IPS-18c (cell line): ENCODE measurements around the gene OTUB2.
"Not testable (repeated sequence)": the region's sequence is repeated elsewhere in the genome, so short reads cannot be mapped to it uniquely, and the experiment has no call there.

Experiments
- H3K4me3 ChIP-seq: 2 replicates; pipeline ENCODE4 v1.7.0; 2013; ENCODE audit warnings: low read depth, mild to moderate bottlenecking, low read length, moderate library complexity; ENCODE audit not compliant: insufficient read depth
- H3K9me3 ChIP-seq: one replicate; pipeline ENCODE4 v1.6.1; 2013; ENCODE audit warnings: mild to moderate bottlenecking, low read length, moderate library complexity; ENCODE audit not compliant: control insufficient read depth, insufficient read depth

The OTUB2 gene

GRCh38 chr14:94058674-94059138 lies 32.6 kb downstream of the OTUB2 start:
- Histone ChIP-seq H3K4me3 (no peak overlapping the region), H3K9me3 (no peaks in the 10 kb centered on the region)

GRCh38 chr14:94059998-94060397 lies 33.9 kb downstream of the OTUB2 start:
- Histone ChIP-seq H3K9me3 (no peaks in the 10 kb centered on the region), H3K4me3 (no peak overlapping the region)

GRCh38 chr14:94062344-94062940 lies 36.3 kb downstream of the OTUB2 start:
- H3K9me3 ChIP-seq, result no peaks in the 10 kb centered on the region
- H3K4me3 ChIP-seq, result no peak overlapping the region

- H3K4me3 ChIP-seq, result no peak overlapping the region
- H3K9me3 ChIP-seq, result no peaks in the 10 kb centered on the region
These were observed 40.0 kb downstream of the OTUB2 start for GRCh38 chr14:94066089-94066676.

- H3K9me3 ChIP-seq, H3K4me3 ChIP-seq: not testable (repeated sequence)
These were observed 45.9 kb downstream of the OTUB2 start for GRCh38 chr14:94072076-94072475.

GRCh38 chr14:94074534-94074933 lies 48.4 kb downstream of the OTUB2 start:
- peaks cover 3% of the 10 kb centered on the region for H3K9me3 ChIP-seq
- H3K4me3 ChIP-seq, result no peak overlapping the region

GRCh38 chr14:94075008-94075407 lies 48.9 kb downstream of the OTUB2 start:
- no peak overlapping the region for H3K4me3 ChIP-seq
- H3K9me3 ChIP-seq, result peaks cover 3% of the 10 kb centered on the region

GRCh38 chr14:94077111-94077821 lies 51.1 kb downstream of the OTUB2 start:
- Histone ChIP-seq H3K4me3 (no peak overlapping the region), H3K9me3 (peaks cover 3% of the 10 kb centered on the region)

GRCh38 chr14:94077823-94078222 lies 51.7 kb downstream of the OTUB2 start:
- no peak overlapping the region for H3K4me3 ChIP-seq
- H3K9me3 ChIP-seq, result peaks cover 3% of the 10 kb centered on the region

- Histone ChIP-seq H3K4me3 (peak overlapping the region; percentile 81), H3K9me3 (no peaks in the 10 kb centered on the region)
These were observed 53.9 kb downstream of the OTUB2 start for GRCh38 chr14:94079891-94080620.

GRCh38 chr14:94080621-94081385 lies 54.7 kb downstream of the OTUB2 start, which contains the start of the genes DDX24 and IFI27L1:
TSS of gene DDX24 (minus strand) at chr14:94081202. CDS start at chr14:94079742, 1,460 bp downstream.
TSS of gene IFI27L1 (plus strand) at chr14:94081310. CDS start at chr14:94096938, 15,628 bp downstream.
- H3K9me3 ChIP-seq, result no peaks in the 10 kb centered on the region

GRCh38 chr14:94081386-94081820 lies 55.3 kb downstream of the OTUB2 start:
- Histone ChIP-seq H3K4me3 (peak overlapping the region; percentile 81), H3K9me3 (no peaks in the 10 kb centered on the region)

More at GRCh38 chr14:94080621-94081385, 54.7 kb downstream of the OTUB2 start, which contains the start of the genes DDX24 and IFI27L1:
- peak within 1 kb of the TSS; percentile 81 for H3K4me3 ChIP-seq

- Histone ChIP-seq H3K9me3 (no peaks in the 10 kb centered on the region), H3K4me3 (no peak overlapping the region)
These were observed 61.8 kb downstream of the OTUB2 start for GRCh38 chr14:94087891-94088290.

- H3K9me3 ChIP-seq, result no peaks in the 10 kb centered on the region
These were observed 62.4 kb downstream of the OTUB2 start for GRCh38 chr14:94088516-94088915.

GRCh38 chr14:94089479-94089878 lies 63.3 kb downstream of the OTUB2 start:
- no peaks in the 10 kb centered on the region for H3K9me3 ChIP-seq
- H3K4me3 ChIP-seq, result no peak overlapping the region

More at GRCh38 chr14:94088516-94088915, 62.4 kb downstream of the OTUB2 start:
- no peak overlapping the region for H3K4me3 ChIP-seq

- no peak overlapping the region for H3K4me3 ChIP-seq
- peaks cover 2% of the 10 kb centered on the region for H3K9me3 ChIP-seq
These were observed 67.3 kb downstream of the OTUB2 start for GRCh38 chr14:94093418-94093817.

- H3K4me3 ChIP-seq, result no peak overlapping the region
These were observed 71.0 kb downstream of the OTUB2 start for GRCh38 chr14:94097091-94097490.

More at GRCh38 chr14:94097091-94097490, 71.0 kb downstream of the OTUB2 start:
- H3K9me3 ChIP-seq, result peaks cover 2% of the 10 kb centered on the region
